ENCODE results near the gene LRRC38. TPM values are rescaled to one million over a fixed set of nuclear protein-coding genes. Genes with fewer than 3 reads are reported as not detected.

The LRRC38 gene
- total and polyA plus RNA-seq, 2 donors (not counting 1 experiment from before 2014, with no cell fraction given): not detected

DNA sequence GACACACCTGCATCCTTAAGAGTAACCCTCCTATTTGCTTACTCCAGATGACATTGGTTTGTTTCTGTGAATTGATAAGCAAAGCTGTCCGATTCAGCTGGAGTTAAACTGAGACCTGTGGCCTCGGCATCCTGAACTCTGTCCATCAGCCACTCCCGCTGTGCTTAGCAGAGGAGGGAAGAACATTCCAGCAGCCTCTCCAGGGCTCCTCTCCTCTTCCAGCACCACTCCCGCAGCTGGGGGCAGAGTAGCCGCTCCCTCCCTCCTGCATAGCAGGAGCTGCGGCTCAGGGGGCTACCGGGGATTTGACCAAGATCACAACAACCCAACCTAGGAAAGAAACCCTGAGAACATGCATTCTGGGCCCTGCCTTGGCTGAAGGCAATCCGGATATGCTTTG, 8.8 kb downstream of the LRRC38 start:
- intact Hi-C loops (cut with micrococcal nuclease): no loop called here
- Mint-ChIP-seq H3K4me3 (no peak overlapping the region), H3K27me3 (peaks cover 22% of the 10 kb centered on the region), H3K9me3 (ENCODE audit: insufficient read depth) (no peaks in the 10 kb centered on the region), H3K4me1 (no peaks in the 10 kb centered on the region), H3K27ac (no peak overlapping the region)
- ATAC-seq (ENCODE audit: low read depth): no peak
- Histone ChIP-seq H3K36me3 (replicated peaks in 1 of 2; ENCODE audit: control extremely low read depth in 1 of 2, control insufficient read depth in 1 of 2, extremely low read depth in 1 of 2, insufficient read depth in 2 of 2, low read length in 1 of 2) (no peaks in the 10 kb centered on the region), H4K20me1 (ENCODE audit: control insufficient read depth, insufficient read depth, low read length, poor library complexity, severe bottlenecking) (no peaks in the 10 kb centered on the region), H3K9me3 (ENCODE audit: control extremely low read depth in 1 of 3, control insufficient read depth in 2 of 3, insufficient read depth in 1 of 3, low read length in 2 of 3) (no peaks in the 10 kb centered on the region), H3K4me2 (replicated peaks; ENCODE audit: low read depth, low read length, poor library complexity, severe bottlenecking) (no peak overlapping the region), H3K4me3 (ENCODE audit: control extremely low read depth in 1 of 5, extremely low read depth in 1 of 5, insufficient read depth in 1 of 5, low read depth in 2 of 5, low read length in 4 of 5) (no peak overlapping the region), H3K4me1 (ENCODE audit: control insufficient read depth in 2 of 2, insufficient read depth in 2 of 2, low read length in 2 of 2) (no peaks in the 10 kb centered on the region), H3K79me2 (ENCODE audit: control insufficient read depth, insufficient read depth, low read length) (no peaks in the 10 kb centered on the region), H3K9ac (ENCODE audit: low read length) (no peak overlapping the region), H3K27ac (ENCODE audit: low read length in 2 of 2) (no peak overlapping the region), H3K27me3 (replicated peaks in 1 of 4; ENCODE audit: control extremely low read depth in 1 of 4, control insufficient read depth in 3 of 4, insufficient read depth in 4 of 4, low read length in 3 of 4) (no peaks in the 10 kb centered on the region), H2AFZ (ENCODE audit: insufficient read depth, low read depth, low read length, poor library complexity, severe bottlenecking) (no peak overlapping the region)
- WGBS (ENCODE audit: insufficient coverage): 73% methylated on average over 8 of the region's 8 CpGs
- POLR2A ChIA-PET: no interaction called here
- CTCF ChIA-PET: no interaction called here
- TF ChIP-seq, protein P1, sequence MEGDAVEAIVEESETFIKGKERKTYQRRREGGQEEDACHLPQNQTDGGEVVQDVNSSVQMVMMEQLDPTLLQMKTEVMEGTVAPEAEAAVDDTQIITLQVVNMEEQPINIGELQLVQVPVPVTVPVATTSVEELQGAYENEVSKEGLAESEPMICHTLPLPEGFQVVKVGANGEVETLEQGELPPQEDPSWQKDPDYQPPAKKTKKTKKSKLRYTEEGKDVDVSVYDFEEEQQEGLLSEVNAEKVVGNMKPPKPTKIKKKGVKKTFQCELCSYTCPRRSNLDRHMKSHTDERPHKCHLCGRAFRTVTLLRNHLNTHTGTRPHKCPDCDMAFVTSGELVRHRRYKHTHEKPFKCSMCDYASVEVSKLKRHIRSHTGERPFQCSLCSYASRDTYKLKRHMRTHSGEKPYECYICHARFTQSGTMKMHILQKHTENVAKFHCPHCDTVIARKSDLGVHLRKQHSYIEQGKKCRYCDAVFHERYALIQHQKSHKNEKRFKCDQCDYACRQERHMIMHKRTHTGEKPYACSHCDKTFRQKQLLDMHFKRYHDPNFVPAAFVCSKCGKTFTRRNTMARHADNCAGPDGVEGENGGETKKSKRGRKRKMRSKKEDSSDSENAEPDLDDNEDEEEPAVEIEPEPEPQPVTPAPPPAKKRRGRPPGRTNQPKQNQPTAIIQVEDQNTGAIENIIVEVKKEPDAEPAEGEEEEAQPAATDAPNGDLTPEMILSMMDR (IDR thresholded peaks at IDR 0.05): no peak
- no peak for DNase-seq

- POLR2A ChIA-PET: no interaction called here
- H3K4me1 ChIP-seq (ENCODE audit: control insufficient read depth in 2 of 2, insufficient read depth in 2 of 2, low read length in 2 of 2): no peaks in the 10 kb centered on the region
- Mint-ChIP-seq H3K27me3 (peaks cover 27% of the 10 kb centered on the region), H3K27ac (no peak overlapping the region), H3K4me3 (no peak overlapping the region), H3K9me3 (ENCODE audit: insufficient read depth) (no peaks in the 10 kb centered on the region), H3K4me1 (peaks cover 4% of the 10 kb centered on the region)
- 94% methylated on average over 8 of the region's 10 CpGs for WGBS (ENCODE audit: insufficient coverage)
- no peaks in the 10 kb centered on the region for H4K20me1 ChIP-seq (ENCODE audit: control insufficient read depth, insufficient read depth, low read length, poor library complexity, severe bottlenecking)
- DNase-seq: no peak
- H3K27ac ChIP-seq (ENCODE audit: low read length in 2 of 2): no peak overlapping the region
- intact Hi-C loops (cut with micrococcal nuclease): no loop called here
- no peak overlapping the region for H3K9ac ChIP-seq (ENCODE audit: low read length)
- H3K27me3 ChIP-seq (replicated peaks in 1 of 4; ENCODE audit: control extremely low read depth in 1 of 4, control insufficient read depth in 3 of 4, insufficient read depth in 4 of 4, low read length in 3 of 4): no peaks in the 10 kb centered on the region
- H2AFZ ChIP-seq (ENCODE audit: insufficient read depth, low read depth, low read length, poor library complexity, severe bottlenecking): no peak overlapping the region
- no peak overlapping the region for H3K4me3 ChIP-seq (ENCODE audit: control extremely low read depth in 1 of 5, extremely low read depth in 1 of 5, insufficient read depth in 1 of 5, low read depth in 2 of 5, low read length in 4 of 5)
- no peak overlapping the region for H3K4me2 ChIP-seq (replicated peaks; ENCODE audit: low read depth, low read length, poor library complexity, severe bottlenecking)
- no peak for TF ChIP-seq EZH2 (IDR thresholded peaks at IDR 0.05; ENCODE audit: borderline replicate concordance, insufficient read depth, low read depth, low read length, poor library complexity, severe bottlenecking)
- TF ChIP-seq, protein P1 (IDR thresholded peaks at IDR 0.05): no peak
- no peak for ATAC-seq (ENCODE audit: low read depth)
- no peaks in the 10 kb centered on the region for H3K9me3 ChIP-seq (ENCODE audit: control extremely low read depth in 1 of 3, control insufficient read depth in 2 of 3, insufficient read depth in 1 of 3, low read length in 2 of 3)
- H3K79me2 ChIP-seq (ENCODE audit: control insufficient read depth, insufficient read depth, low read length): no peaks in the 10 kb centered on the region
- no peaks in the 10 kb centered on the region for H3K36me3 ChIP-seq (replicated peaks in 1 of 2; ENCODE audit: control extremely low read depth in 1 of 2, control insufficient read depth in 1 of 2, extremely low read depth in 1 of 2, insufficient read depth in 2 of 2, low read length in 1 of 2)
- CTCF ChIA-PET: no interaction called here
These were observed 13.0 kb downstream of the LRRC38 start for GRCh38 chr1:13500806-13501205.

All from B cell (primary cell).